ENCODE results near the gene BICDL2.

- TF ChIP-seq, protein P1, sequence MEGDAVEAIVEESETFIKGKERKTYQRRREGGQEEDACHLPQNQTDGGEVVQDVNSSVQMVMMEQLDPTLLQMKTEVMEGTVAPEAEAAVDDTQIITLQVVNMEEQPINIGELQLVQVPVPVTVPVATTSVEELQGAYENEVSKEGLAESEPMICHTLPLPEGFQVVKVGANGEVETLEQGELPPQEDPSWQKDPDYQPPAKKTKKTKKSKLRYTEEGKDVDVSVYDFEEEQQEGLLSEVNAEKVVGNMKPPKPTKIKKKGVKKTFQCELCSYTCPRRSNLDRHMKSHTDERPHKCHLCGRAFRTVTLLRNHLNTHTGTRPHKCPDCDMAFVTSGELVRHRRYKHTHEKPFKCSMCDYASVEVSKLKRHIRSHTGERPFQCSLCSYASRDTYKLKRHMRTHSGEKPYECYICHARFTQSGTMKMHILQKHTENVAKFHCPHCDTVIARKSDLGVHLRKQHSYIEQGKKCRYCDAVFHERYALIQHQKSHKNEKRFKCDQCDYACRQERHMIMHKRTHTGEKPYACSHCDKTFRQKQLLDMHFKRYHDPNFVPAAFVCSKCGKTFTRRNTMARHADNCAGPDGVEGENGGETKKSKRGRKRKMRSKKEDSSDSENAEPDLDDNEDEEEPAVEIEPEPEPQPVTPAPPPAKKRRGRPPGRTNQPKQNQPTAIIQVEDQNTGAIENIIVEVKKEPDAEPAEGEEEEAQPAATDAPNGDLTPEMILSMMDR (IDR thresholded peaks at IDR 0.05), result no peak
- TF ChIP-seq EP300 (IDR thresholded peaks at IDR 0.05), result no peak
- no peak for TF ChIP-seq POLR2AphosphoS5 (IDR thresholded peaks at IDR 0.05)
- no peak for TF ChIP-seq POLR2A (IDR thresholded peaks at IDR 0.05)
Measured at GRCh38 chr16:3038896-3039295, 2.2 kb upstream of the BICDL2 start.

Data from gastroesophageal sphincter (tissue), 3 donors.